AG10803 (cell line): ENCODE measurements around the gene ZGLP1.

Experiments used
- DNase-seq: peaks from one replicate; pipeline ENCODE4 v3.0.0; 2010; ENCODE audit warnings: low read depth
- H3K4me3 ChIP-seq: 2 replicates; pipeline ENCODE4 v1.5.1; 2011; ENCODE audit warnings: mild to moderate bottlenecking, low read length, control low read depth
- TF ChIP-seq, protein P1 (sequence below): conservative IDR thresholded peaks from 2 replicates; pipeline ENCODE4 v1.5.1; 2011; ENCODE audit warnings: mild to moderate bottlenecking, low read length, control low read depth, inconsistent platforms

ZGLP1 gene

GRCh38 chr19:10321874-10322835 is 12.5 kb upstream of the ZGLP1 start:
- no peak overlapping the region for H3K4me3 ChIP-seq
- DNase-seq = no peak
- TF ChIP-seq, protein P1, sequence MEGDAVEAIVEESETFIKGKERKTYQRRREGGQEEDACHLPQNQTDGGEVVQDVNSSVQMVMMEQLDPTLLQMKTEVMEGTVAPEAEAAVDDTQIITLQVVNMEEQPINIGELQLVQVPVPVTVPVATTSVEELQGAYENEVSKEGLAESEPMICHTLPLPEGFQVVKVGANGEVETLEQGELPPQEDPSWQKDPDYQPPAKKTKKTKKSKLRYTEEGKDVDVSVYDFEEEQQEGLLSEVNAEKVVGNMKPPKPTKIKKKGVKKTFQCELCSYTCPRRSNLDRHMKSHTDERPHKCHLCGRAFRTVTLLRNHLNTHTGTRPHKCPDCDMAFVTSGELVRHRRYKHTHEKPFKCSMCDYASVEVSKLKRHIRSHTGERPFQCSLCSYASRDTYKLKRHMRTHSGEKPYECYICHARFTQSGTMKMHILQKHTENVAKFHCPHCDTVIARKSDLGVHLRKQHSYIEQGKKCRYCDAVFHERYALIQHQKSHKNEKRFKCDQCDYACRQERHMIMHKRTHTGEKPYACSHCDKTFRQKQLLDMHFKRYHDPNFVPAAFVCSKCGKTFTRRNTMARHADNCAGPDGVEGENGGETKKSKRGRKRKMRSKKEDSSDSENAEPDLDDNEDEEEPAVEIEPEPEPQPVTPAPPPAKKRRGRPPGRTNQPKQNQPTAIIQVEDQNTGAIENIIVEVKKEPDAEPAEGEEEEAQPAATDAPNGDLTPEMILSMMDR = no peak

DNA sequence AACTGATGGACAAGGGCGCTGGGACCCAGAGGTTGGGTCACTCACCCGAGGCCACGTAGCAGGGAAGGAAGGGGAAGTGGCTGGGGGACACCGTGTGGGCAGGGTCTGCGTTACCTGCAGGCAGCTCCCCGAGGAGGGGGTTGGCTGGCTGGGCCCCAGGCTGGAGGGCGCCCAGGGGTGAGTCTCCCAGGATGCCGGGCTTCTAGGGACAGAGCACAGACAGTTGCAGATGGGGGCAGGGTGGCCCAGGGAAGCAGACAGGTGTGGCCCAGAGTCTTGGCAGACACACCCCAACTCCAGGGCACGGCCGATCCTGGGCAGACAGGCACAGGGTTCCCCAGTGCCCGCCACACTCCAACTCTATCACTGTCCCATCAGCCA is 11.8 kb upstream of the ZGLP1 start:
- no peak overlapping the region for H3K4me3 ChIP-seq
- DNase-seq = no peak
- TF ChIP-seq, protein P1 = no peak

GRCh38 chr19:10320602-10321416 is 11.2 kb upstream of the ZGLP1 start:
- no peak overlapping the region for H3K4me3 ChIP-seq
- DNase-seq = no peak
- TF ChIP-seq, protein P1 = no peak

- H3K4me3 ChIP-seq = no peak overlapping the region
- DNase-seq = no peak
These were observed 9.4 kb upstream of the ZGLP1 start for GRCh38 chr19:10318807-10319682.

GRCh38 chr19:10317857-10318462 is 8.3 kb upstream of the ZGLP1 start:
- no peak for DNase-seq
- no peak overlapping the region for H3K4me3 ChIP-seq
- TF ChIP-seq, protein P1 = no peak

More at GRCh38 chr19:10318807-10319682, 9.4 kb upstream of the ZGLP1 start:
- TF ChIP-seq, protein P1 = no peak
